Fibroblast of pulmonary artery (primary cell): Measurements from ENCODE around the gene EML6.

Experiments used
- DNase-seq: peaks from one replicate; pipeline ENCODE4 v3.0.0-alpha.2; 2010; ENCODE audit warnings: low read depth
- H3K4me3 ChIP-seq: replicated peaks from 2 replicates; pipeline ENCODE4 v1.5.1; 2011; ENCODE audit warnings: low read depth, mild to moderate bottlenecking, control low read depth, low read length, moderate library complexity
- TF ChIP-seq, protein P1 (sequence below): IDR thresholded peaks from 2 replicates; pipeline ENCODE4 v1.5.1; 2011; ENCODE audit warnings: mild to moderate bottlenecking, control low read depth, low read length, inconsistent platforms; ENCODE audit errors: missing control alignments

Gene EML6

GRCh38 chr2:54925022-54925421, 201.6 kb downstream of the EML6 start:
- no peak for DNase-seq
- TF ChIP-seq, protein P1, sequence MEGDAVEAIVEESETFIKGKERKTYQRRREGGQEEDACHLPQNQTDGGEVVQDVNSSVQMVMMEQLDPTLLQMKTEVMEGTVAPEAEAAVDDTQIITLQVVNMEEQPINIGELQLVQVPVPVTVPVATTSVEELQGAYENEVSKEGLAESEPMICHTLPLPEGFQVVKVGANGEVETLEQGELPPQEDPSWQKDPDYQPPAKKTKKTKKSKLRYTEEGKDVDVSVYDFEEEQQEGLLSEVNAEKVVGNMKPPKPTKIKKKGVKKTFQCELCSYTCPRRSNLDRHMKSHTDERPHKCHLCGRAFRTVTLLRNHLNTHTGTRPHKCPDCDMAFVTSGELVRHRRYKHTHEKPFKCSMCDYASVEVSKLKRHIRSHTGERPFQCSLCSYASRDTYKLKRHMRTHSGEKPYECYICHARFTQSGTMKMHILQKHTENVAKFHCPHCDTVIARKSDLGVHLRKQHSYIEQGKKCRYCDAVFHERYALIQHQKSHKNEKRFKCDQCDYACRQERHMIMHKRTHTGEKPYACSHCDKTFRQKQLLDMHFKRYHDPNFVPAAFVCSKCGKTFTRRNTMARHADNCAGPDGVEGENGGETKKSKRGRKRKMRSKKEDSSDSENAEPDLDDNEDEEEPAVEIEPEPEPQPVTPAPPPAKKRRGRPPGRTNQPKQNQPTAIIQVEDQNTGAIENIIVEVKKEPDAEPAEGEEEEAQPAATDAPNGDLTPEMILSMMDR = no peak
- no peak overlapping the region for H3K4me3 ChIP-seq

DNA sequence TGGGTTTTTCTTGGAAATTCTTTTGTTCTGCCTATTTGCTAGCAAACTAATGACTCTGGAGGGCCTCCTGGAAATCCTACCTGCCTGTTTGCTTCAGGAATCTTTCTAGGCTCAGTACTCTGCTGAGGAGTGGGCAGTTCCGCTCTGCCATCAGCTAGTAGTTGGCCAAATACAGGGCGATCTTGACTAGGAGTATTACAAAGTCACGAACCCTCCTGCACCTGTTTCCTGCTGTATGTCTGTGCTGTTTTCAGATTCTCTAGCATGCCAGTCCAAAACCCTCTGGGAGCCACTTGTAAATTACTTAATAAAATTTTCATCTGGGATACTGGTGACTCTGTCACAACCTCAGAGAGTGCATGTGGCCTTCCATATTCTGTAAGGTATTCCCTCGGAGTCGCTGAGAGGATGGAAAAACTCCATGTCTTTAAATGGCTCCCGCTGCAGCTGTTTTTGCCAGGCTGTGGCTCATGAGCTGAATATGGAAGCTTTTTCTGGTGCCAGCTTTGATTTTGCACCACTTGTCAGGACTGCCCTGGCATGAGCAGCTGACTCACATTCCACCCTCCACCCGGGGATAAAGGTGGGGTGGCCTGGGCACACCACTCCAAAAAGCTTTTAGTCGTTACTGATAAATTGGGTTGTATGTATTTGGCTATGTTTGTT, 203.8 kb downstream of the EML6 start:
- TF ChIP-seq, protein P1 = no peak
- no peak for DNase-seq
- H3K4me3 ChIP-seq = no peak overlapping the region

DNA sequence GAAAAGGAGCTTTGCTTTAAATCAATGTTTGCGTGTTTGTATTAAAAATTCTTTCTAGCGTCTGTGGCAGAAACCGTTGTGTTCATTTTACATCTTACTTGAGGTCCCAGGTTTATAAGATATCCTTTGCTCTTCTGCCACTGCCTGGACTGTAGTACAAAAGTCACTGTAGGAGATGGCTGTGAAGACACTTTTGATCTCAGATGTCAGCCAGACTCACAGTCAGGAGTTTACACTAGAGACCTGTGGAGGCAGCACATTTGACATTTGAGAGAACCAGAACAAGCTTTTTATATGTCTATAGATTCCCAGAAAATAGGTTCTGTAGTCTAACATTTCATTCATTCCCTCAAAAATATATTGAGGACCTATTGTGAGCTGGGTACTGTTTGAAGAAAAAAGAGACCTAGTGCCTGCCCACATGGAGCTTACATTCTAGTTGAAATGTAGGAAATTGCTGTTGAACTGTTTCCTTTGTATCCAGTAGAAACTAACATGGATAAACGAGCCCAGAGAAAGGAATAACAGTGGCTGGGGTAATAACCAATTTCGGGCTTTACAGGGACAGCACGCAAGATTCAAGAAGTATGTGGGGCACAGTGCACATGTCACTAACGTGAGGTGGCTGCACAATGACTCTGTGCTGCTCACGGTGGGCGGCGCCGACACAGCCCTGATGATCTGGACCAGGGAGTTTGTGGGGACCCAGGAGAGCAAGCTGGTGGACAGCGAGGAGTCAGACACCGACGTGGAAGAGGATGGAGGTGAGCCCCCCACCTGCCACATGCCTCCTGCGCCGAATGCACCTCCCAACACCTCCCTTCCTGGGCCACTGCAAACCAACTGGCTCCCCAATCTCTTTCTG, 204.5 kb downstream of the EML6 start:
- TF ChIP-seq, protein P1 = no peak
- DNase-seq = no peak
- H3K4me3 ChIP-seq = no peak overlapping the region

GRCh38 chr2:54928719-54929118, 205.3 kb downstream of the EML6 start:
- TF ChIP-seq, protein P1 = no peak
- no peak for DNase-seq
- no peak overlapping the region for H3K4me3 ChIP-seq

DNA sequence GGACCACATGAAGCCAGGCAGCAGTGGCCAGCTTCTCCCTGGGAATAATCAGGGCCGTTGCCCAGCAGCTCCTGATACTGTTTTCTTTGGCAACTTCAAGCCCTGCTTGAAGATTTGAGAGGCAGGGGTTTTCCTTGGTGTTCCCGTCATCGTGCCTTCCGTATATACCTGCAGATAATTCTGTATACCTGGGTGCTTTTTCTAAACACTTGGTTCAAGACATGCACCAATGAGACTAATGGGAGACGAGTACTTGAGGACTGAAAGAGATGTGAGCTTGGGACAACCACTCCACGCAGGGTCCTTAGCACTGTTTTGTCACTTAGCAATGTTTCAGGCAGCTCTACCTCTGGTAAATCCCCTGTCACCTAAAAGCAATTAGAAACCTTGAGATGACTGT, 208.0 kb downstream of the EML6 start:
- no peak for DNase-seq
- TF ChIP-seq, protein P1 = no peak
- H3K4me3 ChIP-seq = no peak overlapping the region

GRCh38 chr2:54935389-54935788, 211.9 kb downstream of the EML6 start:
- TF ChIP-seq, protein P1 = no peak
- no peak for DNase-seq
- H3K4me3 ChIP-seq = no peak overlapping the region
